Activated CD8-positive, alpha-beta T cell treated with anti-CD3 and anti-CD28 coated beads, Interleukin-2, amount 10 ng/mL, durations not matched to agents 7 days and 5 days (primary cell): ENCODE results near the gene ZPR1. TPM values are rescaled to one million over a fixed set of nuclear protein-coding genes. Genes with fewer than 3 reads are reported as not detected.
A peak's percentile ranks its signal among the peaks of the same experiment; 100 is the strongest.
"Not testable (repeated sequence)": the region's sequence is repeated elsewhere in the genome, so short reads cannot be mapped to it uniquely, and the experiment has no call there.

Experiments used
- ATAC-seq: fragments of 150-1000 bp; cut with Tn5 transposase; one replicate; pipeline ENCODE4 v1.10.0; 2021; ENCODE audit warnings: moderate library complexity
- CTCF ChIA-PET: fragments of 350-600 bp; sonication (Branson Sonifier 250); formaldehyde crosslinking; loops from one replicate; lab custom pipeline; 2021; ENCODE audit warnings: antibody characterized with exemption; lab: Charles Lee
- POLR2A ChIA-PET: fragments of 350-600 bp; sonication (Branson Sonifier 250); formaldehyde crosslinking; loops from one replicate; lab custom pipeline; 2021; ENCODE audit warnings: antibody characterized with exemption; lab: Charles Lee
- DNase-seq: peaks from one replicate; pipeline ENCODE4 v3.0.0-alpha.2; 2020
- H3K27ac Mint-ChIP-seq: one replicate; pipeline ENCODE4 v1.8.0; 2021; ENCODE audit warnings: mild to moderate bottlenecking, mixed read lengths
- H3K27me3 Mint-ChIP-seq: one replicate; pipeline ENCODE4 v1.8.0; 2021; ENCODE audit warnings: low read depth, mixed read lengths
- H3K36me3 Mint-ChIP-seq: one replicate; pipeline ENCODE4 v1.8.0; 2021; ENCODE audit warnings: low read depth, mixed read lengths
- H3K4me1 Mint-ChIP-seq: one replicate; pipeline ENCODE4 v1.8.0; 2021; ENCODE audit warnings: low read depth, mixed read lengths
- H3K4me3 Mint-ChIP-seq: one replicate; pipeline ENCODE4 v1.8.0; 2021; ENCODE audit warnings: mild to moderate bottlenecking, mixed read lengths
- H3K9me3 Mint-ChIP-seq: one replicate; pipeline ENCODE4 v1.8.0; 2022; ENCODE audit warnings: mixed read lengths; ENCODE audit not compliant: insufficient read depth
- total RNA-seq, 2 experiments: library from RNA; stranded (reverse); gene quantifications; one replicate each; pipeline ENCODE4 v1.2.3, GENCODE V29; 2021

The ZPR1 gene
- total RNA-seq, 2 experiments from 2014 or later: 60.5 to 62.0 TPM

DNA sequence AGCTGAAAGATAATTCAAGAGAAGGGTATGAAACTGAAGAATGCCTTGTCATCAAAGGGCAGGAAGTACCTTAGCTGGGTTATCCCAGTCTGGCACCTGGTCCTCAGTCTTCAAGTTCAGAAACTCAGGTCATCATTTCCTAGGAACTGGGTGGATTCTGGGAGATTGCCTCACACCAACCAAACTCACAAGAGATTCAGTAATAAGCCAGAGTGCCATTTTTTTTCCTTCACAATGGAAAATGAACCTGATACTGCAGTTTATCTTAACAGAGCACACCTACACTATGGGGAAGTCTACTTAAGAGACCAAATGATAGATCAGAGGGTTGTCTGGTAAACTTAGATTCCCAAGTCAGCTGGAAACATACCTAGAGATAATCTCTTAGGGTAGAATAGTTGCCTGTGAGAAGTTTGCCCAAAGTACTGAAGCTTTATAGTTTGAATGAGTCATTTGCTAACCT, 11.3 kb downstream of the ZPR1 start:
- H3K27ac Mint-ChIP-seq: no peak overlapping the region

DNA sequence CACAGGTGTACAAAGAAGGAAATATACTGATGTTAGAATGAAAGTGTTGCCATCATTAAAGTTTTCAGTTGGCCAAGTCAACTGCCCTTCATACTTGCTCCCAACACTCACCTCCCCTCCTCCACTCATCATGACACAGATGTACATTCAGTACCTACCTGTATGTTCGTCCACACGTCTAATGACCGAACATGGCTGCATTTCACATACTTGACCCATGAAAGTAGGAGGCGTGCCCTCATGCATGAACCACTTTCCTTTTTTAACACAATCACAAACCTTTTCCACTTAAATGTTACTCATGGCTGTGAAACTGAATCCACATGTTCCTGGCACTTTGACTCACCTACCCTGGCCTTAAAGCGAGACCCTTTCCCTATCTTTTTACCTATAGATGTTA, 11.8 kb downstream of the ZPR1 start:
- CTCF ChIA-PET: interaction anchor here (1.0 to 3.7 kb wide), 3 partner anchors 11 to 60 kb away, joined by 3 to 20 read pairs (median 8); partner anchors contain the start of genes APOA5 and ZPR1
- Mint-ChIP-seq H3K4me1 (peaks cover 40% of the 10 kb centered on the region), H3K4me3 (no peak overlapping the region)

More for the DNA sequence above, 11.3 kb downstream of the ZPR1 start:
- Mint-ChIP-seq H3K36me3 (peaks cover 54% of the 10 kb centered on the region), H3K4me3 (no peak overlapping the region), H3K4me1 (peaks cover 37% of the 10 kb centered on the region), H3K27me3 (no peaks in the 10 kb centered on the region), H3K9me3 (no peaks in the 10 kb centered on the region)
- no peak for ATAC-seq
- ChIA-PET CTCF (interaction anchor here (1.0 to 3.7 kb wide), 3 partner anchors 10 to 59 kb away, joined by 3 to 20 read pairs (median 8); partner anchors contain the start of genes APOA5 and ZPR1), POLR2A (interaction anchor here (1.0 kb wide), 1 partner anchor 10 kb away, joined by 5 read pairs; no protein-coding TSS in a partner anchor)
- DNase-seq: no peak

DNA sequence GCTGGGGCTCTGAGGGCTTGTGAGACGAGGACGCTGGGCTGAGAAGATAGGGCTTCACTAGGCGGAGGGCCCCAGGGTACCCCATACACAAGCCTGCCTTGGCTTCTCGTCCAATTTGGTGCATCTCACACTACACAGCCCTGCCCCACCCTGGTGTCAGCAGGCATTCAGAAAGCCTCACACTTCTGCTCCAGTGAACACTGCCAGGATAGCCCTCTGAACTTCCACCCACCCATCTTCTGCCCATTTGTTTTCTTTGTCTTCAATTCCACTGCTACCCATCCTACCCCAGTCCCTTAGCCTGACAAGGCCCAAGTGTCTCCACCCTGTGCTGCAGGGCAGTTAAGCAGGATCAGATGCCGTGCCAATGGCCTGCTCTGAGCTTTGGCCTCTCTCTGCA, 13.2 kb downstream of the ZPR1 start:
- DNase-seq (no peak), ATAC-seq (no peak)
- Mint-ChIP-seq H3K9me3 (no peaks in the 10 kb centered on the region), H3K4me3 (no peak overlapping the region), H3K36me3 (peaks cover 47% of the 10 kb centered on the region), H3K27ac (peak overlapping the region; percentile 30), H3K27me3 (no peaks in the 10 kb centered on the region), H3K4me1 (peaks cover 41% of the 10 kb centered on the region)
- ChIA-PET POLR2A (interaction anchor here (0.8 to 3.9 kb wide), 4 partner anchors 9 to 369 kb away, joined by 3 to 44 read pairs (median 6); partner anchors contain the start of genes PAFAH1B2 and ZPR1), CTCF (interaction anchor here (1.1 to 4.8 kb wide), 5 partner anchors 8 to 61 kb away, joined by 3 to 28 read pairs (median 10); partner anchors contain the start of genes APOA5 and ZPR1)

More for the DNA sequence above, 11.8 kb downstream of the ZPR1 start:
- POLR2A ChIA-PET: interaction anchor here (1.0 kb wide), 1 partner anchor 11 kb away, joined by 5 read pairs; no protein-coding TSS in a partner anchor
- ATAC-seq (no peak), DNase-seq (no peak)
- Mint-ChIP-seq H3K27ac (no peak overlapping the region), H3K36me3 (peaks cover 49% of the 10 kb centered on the region), H3K27me3 (no peaks in the 10 kb centered on the region), H3K9me3 (no peaks in the 10 kb centered on the region)

DNA sequence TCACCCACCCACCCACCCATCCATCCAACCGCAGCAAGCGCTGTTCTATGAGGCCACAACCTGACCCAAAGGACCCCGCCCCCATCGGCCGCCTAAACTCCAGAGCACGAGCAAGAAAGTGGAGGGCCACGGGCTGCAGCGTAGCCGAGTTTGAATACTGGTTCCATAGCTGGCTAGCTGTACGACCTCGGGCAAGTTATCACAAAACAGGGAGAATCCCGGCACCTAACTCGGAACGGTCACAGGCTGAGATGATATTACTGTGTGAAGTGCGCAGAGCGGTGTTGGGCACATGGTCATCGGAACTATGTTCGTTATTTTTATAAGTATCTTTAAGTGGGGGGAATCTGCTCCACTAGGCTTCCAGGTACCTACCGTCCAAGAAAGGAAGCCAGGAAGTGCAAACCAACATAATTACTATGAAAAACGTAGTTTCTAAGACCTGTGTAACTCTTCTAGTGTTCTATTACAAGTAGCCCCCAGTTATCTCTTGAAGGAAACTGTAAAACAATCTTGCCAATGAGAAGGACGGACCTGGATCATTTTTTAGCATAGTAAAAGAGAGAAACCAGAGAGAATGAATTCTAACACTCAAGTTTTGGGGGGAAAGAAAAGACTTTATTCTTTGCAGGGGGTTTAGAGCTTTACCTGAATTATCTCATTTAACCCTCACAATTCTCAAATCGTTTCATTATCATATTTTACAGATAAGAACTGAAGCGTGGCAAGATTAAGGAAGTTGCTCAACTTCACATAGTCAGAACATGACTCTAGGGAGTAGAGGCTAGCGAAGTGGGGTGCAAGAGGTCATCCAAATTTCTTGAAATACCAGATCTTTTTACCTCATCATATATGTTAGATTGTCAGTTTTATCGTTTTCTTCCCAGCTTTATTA, 14.4 kb downstream of the ZPR1 start:
- no peaks in the 10 kb centered on the region for H3K27me3 Mint-ChIP-seq
- peaks cover 48% of the 10 kb centered on the region for H3K4me1 Mint-ChIP-seq
- no peak for DNase-seq
- POLR2A ChIA-PET: interaction anchor here (1.0 to 3.9 kb wide), 4 partner anchors 14 to 80 kb away, joined by 3 to 44 read pairs (median 6); partner anchors contain the start of gene ZPR1
- peak overlapping the region; percentile 97 for H3K4me3 Mint-ChIP-seq
- peaks cover 42% of the 10 kb centered on the region for H3K36me3 Mint-ChIP-seq
- peak overlapping the region; percentile 97 for H3K27ac Mint-ChIP-seq
- peak; percentile 48 for ATAC-seq
- no peaks in the 10 kb centered on the region for H3K9me3 Mint-ChIP-seq
- CTCF ChIA-PET: interaction anchor here (0.8 to 4.8 kb wide), 5 partner anchors 10 to 63 kb away, joined by 3 to 28 read pairs (median 10); partner anchors contain the start of genes APOA5 and ZPR1

DNA sequence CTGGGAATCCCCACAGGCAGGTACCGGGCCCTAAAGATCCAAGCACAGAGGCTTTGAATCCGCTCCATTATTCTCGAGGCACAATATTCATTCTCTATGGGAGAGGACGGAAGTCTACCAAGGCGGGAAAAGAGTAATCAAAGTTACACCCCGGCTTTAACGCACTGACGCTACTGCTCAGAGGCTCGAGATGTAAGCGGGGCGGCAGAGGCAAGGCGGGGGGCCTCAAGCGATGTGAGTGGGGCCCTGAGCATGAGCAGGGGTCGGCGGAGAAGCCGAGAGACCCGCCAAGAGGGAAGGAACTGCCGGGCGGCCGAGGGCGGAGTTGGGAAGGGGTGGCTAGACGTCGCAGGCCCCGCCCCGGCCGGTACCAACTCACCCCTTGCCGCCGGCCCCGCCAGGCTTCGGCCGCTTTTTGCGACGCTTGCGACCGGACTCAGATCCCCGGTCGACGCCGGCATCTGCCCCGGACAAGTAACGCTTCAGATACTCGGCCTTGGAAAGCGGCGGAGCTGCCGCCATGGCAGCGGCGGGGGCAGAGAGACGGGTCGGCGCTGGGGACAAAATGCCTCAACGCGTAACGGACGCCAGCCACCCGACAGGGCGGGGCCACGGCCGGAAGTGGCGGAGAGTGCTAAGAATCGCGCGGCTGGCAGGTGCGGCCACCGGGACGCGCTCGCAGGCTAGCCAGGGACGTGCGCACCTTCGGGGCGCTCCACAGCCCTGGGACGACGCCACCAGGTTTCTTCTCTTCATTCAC, 15.2 kb downstream of the ZPR1 start, which contains the start of gene BUD13:
Gene BUD13, minus strand, starts transcription at position 545 of the 760 bp plus-strand sequence. Its CDS starts 23 bp downstream, at position 522.
- ChIA-PET CTCF (interaction anchor here (2.1 to 4.8 kb wide), 2 partner anchors 18 to 63 kb away, joined by 8 to 28 read pairs; partner anchors contain the start of gene APOA5), POLR2A (interaction anchor here (1.0 to 3.9 kb wide), 7 partner anchors 14 to 81 kb away, joined by 3 to 44 read pairs (median 5); partner anchors contain the start of gene ZPR1)
- H3K9me3 Mint-ChIP-seq: no peaks in the 10 kb centered on the region
- DNase-seq (peak; percentile 95), ATAC-seq (peak; percentile 93)
- H3K27me3 Mint-ChIP-seq: no peaks in the 10 kb centered on the region
- H3K4me1 Mint-ChIP-seq: peaks cover 46% of the 10 kb centered on the region
- peaks cover 38% of the 10 kb centered on the region for H3K36me3 Mint-ChIP-seq
- peak within 1 kb of the TSS; percentile 97 for H3K27ac Mint-ChIP-seq
- H3K4me3 Mint-ChIP-seq: peak within 1 kb of the TSS; percentile 97

DNA sequence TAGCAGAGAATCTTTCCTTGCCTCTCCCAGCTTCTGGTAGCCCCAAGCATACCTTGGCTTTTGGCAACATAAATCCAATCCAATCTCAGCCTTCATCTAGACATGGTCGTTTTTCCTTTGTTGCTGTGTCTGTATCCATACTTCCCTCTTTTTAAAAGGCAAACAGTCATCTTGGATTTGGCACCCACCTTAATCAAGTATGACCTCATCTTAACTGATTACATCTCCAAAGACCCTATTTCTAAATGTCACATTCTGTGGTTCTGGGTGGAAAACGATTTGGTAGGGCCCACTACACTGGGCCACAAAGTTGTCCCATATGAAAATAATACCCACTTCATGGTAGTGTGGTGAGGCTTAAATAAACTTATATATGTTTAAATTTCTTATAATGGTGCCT, 15.9 kb downstream of the ZPR1 start:
- ATAC-seq (no peak), DNase-seq (no peak)
- ChIA-PET POLR2A (interaction anchor here (1.0 to 3.9 kb wide), 5 partner anchors 13 to 64 kb away, joined by 3 to 44 read pairs (median 5); partner anchors contain the start of gene ZPR1), CTCF (interaction anchor here (1.6 to 4.8 kb wide), 2 partner anchors 19 to 64 kb away, joined by 9 to 28 read pairs; partner anchors contain the start of gene APOA5)
- peak overlapping the region; percentile 97 for H3K4me3 Mint-ChIP-seq
- H3K4me1 Mint-ChIP-seq: peaks cover 45% of the 10 kb centered on the region
- no peaks in the 10 kb centered on the region for H3K27me3 Mint-ChIP-seq
- peak overlapping the region; percentile 97 for H3K27ac Mint-ChIP-seq
- H3K9me3 Mint-ChIP-seq: no peaks in the 10 kb centered on the region
- H3K36me3 Mint-ChIP-seq: peaks cover 35% of the 10 kb centered on the region

DNA sequence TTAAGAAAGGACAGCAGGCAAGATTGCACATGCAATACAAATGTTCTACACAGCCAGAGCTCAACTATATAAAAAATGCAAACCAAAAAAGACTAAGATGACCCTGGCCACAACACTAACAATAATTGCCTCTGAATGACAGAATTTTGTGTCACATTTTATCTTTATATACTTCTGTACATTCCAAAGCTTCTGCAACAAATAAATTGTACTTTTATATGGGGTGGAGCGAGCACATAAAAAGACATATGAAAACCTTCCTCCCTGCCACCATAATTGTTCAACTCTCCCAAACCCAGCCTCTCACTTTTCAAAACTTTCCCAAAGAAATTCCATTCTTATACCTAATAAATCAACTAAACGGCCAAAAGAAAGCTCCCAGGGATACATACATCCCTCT, 25.7 kb downstream of the ZPR1 start:
- H3K4me1 Mint-ChIP-seq: no peaks in the 10 kb centered on the region
- POLR2A ChIA-PET: no interaction called here
- H3K27me3 Mint-ChIP-seq: no peaks in the 10 kb centered on the region
- peaks cover 59% of the 10 kb centered on the region for H3K36me3 Mint-ChIP-seq
- no peak overlapping the region for H3K4me3 Mint-ChIP-seq
- no peak overlapping the region for H3K27ac Mint-ChIP-seq
- H3K9me3 Mint-ChIP-seq: no peaks in the 10 kb centered on the region
- no peak for ATAC-seq
- no peak for DNase-seq
- CTCF ChIA-PET: interaction anchor here (2.7 kb wide), 1 partner anchor 19 kb away, joined by 9 read pairs; no protein-coding TSS in a partner anchor

DNA sequence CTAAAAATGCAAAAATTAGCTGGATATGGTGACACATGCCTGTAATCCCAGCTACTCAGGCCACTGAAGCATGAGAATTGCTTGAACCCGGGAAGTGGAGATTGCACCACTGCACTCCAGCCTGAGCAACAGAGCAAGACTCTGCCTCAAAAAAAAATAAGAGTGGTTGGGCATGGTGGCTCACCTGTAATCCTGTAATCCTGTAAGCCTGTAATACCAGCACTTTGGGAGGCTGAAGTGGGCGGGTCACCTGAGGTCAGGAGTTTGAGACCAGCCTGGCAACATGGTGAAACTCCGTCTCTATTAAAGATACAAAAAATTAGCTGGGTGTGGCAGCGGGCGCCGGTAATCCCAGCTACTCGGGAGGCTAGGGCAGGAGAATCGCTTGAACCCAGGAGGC, 31.8 kb downstream of the ZPR1 start:
- H3K27ac Mint-ChIP-seq: not testable (repeated sequence)

DNA sequence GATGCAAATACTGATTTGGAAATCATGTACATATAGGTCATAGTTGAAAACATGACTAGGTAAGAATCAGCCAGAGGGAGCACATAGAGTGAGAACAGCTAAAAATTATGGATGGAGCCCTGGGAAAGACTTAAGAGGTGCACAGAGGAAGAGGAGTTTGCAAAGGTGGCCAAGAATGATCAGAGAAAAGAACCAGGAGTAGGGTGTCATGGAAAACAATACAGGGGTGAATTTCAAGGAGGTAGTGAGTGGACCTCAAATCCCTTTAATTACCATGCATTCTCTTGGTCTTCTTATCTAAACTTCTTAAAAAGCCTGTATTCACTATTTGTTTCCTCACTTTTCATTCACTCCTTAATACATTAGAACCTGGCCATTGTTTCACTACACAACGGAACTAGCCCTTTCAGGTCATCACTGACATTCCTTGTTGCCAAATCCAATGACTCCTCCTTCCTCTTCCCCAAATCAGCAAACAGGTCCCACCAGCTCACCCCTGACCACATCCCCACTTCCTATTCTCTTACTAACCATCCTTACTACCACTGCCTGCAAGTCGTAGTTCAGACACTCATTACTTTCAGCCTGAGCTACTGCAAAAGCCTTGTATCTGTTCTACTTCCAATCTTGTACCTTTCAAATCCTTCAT, 37.6 kb downstream of the ZPR1 start:
- ChIA-PET CTCF (interaction anchor here (0.7 to 6.1 kb wide), 4 partner anchors 7 to 86 kb away, joined by 3 to 32 read pairs (median 4); partner anchors contain the start of gene APOA5), POLR2A (interaction anchor here (1.8 kb wide), 1 partner anchor 22 kb away, joined by 6 read pairs; no protein-coding TSS in a partner anchor)
- no peak for DNase-seq
- Mint-ChIP-seq H3K27me3 (no peaks in the 10 kb centered on the region), H3K9me3 (no peaks in the 10 kb centered on the region), H3K4me1 (no peaks in the 10 kb centered on the region), H3K36me3 (peaks cover 39% of the 10 kb centered on the region), H3K27ac (no peak overlapping the region), H3K4me3 (no peak overlapping the region)
- ATAC-seq: no peak

More for the DNA sequence above, 31.8 kb downstream of the ZPR1 start:
- POLR2A ChIA-PET, H3K9me3 Mint-ChIP-seq, H3K27me3 Mint-ChIP-seq, H3K4me3 Mint-ChIP-seq, DNase-seq, ATAC-seq, H3K4me1 Mint-ChIP-seq: not testable (repeated sequence)
- peaks cover 58% of the 10 kb centered on the region for H3K36me3 Mint-ChIP-seq
- CTCF ChIA-PET: interaction anchor here (1.6 to 6.1 kb wide), 2 partner anchors 10 to 13 kb away, joined by 3 to 32 read pairs; no protein-coding TSS in a partner anchor

DNA sequence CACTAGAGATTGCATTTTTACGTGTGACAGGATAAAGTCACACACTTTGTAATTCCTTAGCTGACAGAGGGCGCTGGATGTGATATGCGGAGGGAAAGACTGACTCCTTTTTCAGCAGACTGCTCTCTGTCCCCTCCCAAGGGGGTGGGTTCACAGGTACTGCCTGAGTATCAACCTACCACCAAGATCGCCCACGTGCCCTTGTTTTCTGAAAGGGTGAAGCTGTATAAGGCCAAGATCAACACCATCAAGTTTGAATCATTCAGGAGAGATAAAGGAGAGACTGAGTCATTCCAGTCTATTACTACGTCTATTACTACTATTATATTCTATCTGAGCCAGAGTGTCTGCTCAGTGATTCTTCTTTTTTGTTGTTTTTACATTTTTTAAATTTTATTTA, 45.7 kb downstream of the ZPR1 start:
- Mint-ChIP-seq H3K27ac (no peak overlapping the region), H3K36me3 (peaks cover 15% of the 10 kb centered on the region), H3K4me3 (no peak overlapping the region), H3K4me1 (peaks cover 10% of the 10 kb centered on the region), H3K27me3 (no peaks in the 10 kb centered on the region), H3K9me3 (no peaks in the 10 kb centered on the region)
- ATAC-seq (no peak), DNase-seq (no peak)
- CTCF ChIA-PET: interaction anchor here (1.3 to 3.7 kb wide), 4 partner anchors 9 to 485 kb away, joined by 3 to 32 read pairs (median 16); no protein-coding TSS in a partner anchor
- POLR2A ChIA-PET: no interaction called here
